Measurements from ENCODE around the gene NPAS2. TPM values are rescaled to one million over a fixed set of nuclear protein-coding genes. Genes with fewer than 3 reads are reported as not detected.

NPAS2 gene
- total and polyA plus RNA-seq, 2 donors (not counting 3 experiments of a cell fraction or from before 2014, with no cell fraction given): 29.0 to 53.9 TPM

- ChIA-PET CTCF (no interaction called here), POLR2A (interaction anchor here (0.8 kb wide), 1 partner anchor 45 kb away, joined by 3 read pairs; no protein-coding TSS in a partner anchor)
- no peaks in the 10 kb centered on the region for H3K9me1 ChIP-seq (replicated peaks; ENCODE audit: control insufficient read depth, extremely low read depth, insufficient read depth, low read length)
- peaks cover 37% of the 10 kb centered on the region for H3K4me1 ChIP-seq (ENCODE audit: control insufficient read depth, extremely low read depth, insufficient read depth, low read length)
- H3K27ac ChIP-seq (ENCODE audit: insufficient read depth, low read depth, low read length): no peak overlapping the region
- no peak overlapping the region for H3K4me2 ChIP-seq (ENCODE audit: insufficient read depth, low read length)
- FAIRE-seq: no peak
- H3K27me3 ChIP-seq (ENCODE audit: control insufficient read depth in 2 of 2, insufficient read depth in 2 of 2, low read length in 2 of 2): no peaks in the 10 kb centered on the region
- intact Hi-C loops (cut with micrococcal nuclease): no loop called here
- H3K36me3 ChIP-seq (ENCODE audit: control insufficient read depth in 2 of 2, extremely low read depth in 1 of 2, insufficient read depth in 2 of 2, low read length in 2 of 2): peaks cover 3 to 8% of the 10 kb centered on the region in 2 experiments
- H3K9ac ChIP-seq (replicated peaks; ENCODE audit: extremely low read depth, insufficient read depth, low read length): no peak overlapping the region
- H2AFZ ChIP-seq (ENCODE audit: low read depth, low read length): no peak overlapping the region
- H3K9me3 ChIP-seq (replicated peaks; ENCODE audit: control insufficient read depth, insufficient read depth, low read length): no peaks in the 10 kb centered on the region
- dilution Hi-C loops (cut with MboI; ENCODE audit: extremely low pct_ligation_motif_present, low sequenced_read_pairs): no loop called here
- no peak overlapping the region for H3K4me3 ChIP-seq (replicated peaks in 1 of 3; ENCODE audit: insufficient read depth in 1 of 3, low read depth in 1 of 3, low read length in 3 of 3)
- DNase-seq (ENCODE audit: low read depth, low spot score): no peak
- H4K20me1 ChIP-seq (replicated peaks; ENCODE audit: control insufficient read depth, extremely low read depth, insufficient read depth, low read length): no peaks in the 10 kb centered on the region
- no TSS peak for BruUV-seq (replicated peaks)
- TF ChIP-seq FOS (IDR thresholded peaks at IDR 0.05; ENCODE audit: borderline replicate concordance, insufficient read depth, low read length) (no peak), POLR2A (IDR thresholded peaks at IDR 0.05; ENCODE audit: low read depth, low read length) (no peak), MYC (IDR thresholded peaks at IDR 0.05; ENCODE audit: low read depth, low read length) (no peak), EZH2 (IDR thresholded peaks at IDR 0.05; ENCODE audit: borderline replicate concordance, low read depth, low read length, severe bottlenecking) (no peak), JUN (IDR thresholded peaks at IDR 0.05; ENCODE audit: borderline replicate concordance, insufficient read depth, insufficient read length, low read depth) (no peak), GATA2 (IDR thresholded peaks at IDR 0.05; ENCODE audit: insufficient read depth, insufficient read length, low read depth, low read length) (no peak), POLR2AphosphoS5 (IDR thresholded peaks at IDR 0.05; ENCODE audit: insufficient read depth, low read depth, low read length) (no peak), CTCF (IDR thresholded peaks at IDR 0.05; ENCODE audit: extremely low read depth in 1 of 2, insufficient read depth in 1 of 2, low read depth in 1 of 2, low read length in 2 of 2) (no peak)
- TF ChIP-seq, protein P1, sequence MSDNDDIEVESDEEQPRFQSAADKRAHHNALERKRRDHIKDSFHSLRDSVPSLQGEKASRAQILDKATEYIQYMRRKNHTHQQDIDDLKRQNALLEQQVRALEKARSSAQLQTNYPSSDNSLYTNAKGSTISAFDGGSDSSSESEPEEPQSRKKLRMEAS (IDR thresholded peaks at IDR 0.05; ENCODE audit: insufficient read depth, insufficient read length): no peak
- H3K79me2 ChIP-seq (ENCODE audit: control insufficient read depth, insufficient read depth, low read length): no peaks in the 10 kb centered on the region
Observed at GRCh38 chr2:100909534-100910081, 89.7 kb downstream of the NPAS2 start.
